GM20000 (cell line): ENCODE measurements around the gene STARD8.

Source experiments
- DNase-seq: peaks from one replicate; pipeline ENCODE4 v3.0.0; 2012; ENCODE audit warnings: low spot score
- TF ChIP-seq, protein P1 (sequence below): IDR thresholded peaks from 2 replicates; pipeline ENCODE4 v1.5.1; 2012; ENCODE audit warnings: mild to moderate bottlenecking, control low read depth; ENCODE audit errors: extremely low read depth, missing control alignments

Gene STARD8

DNA sequence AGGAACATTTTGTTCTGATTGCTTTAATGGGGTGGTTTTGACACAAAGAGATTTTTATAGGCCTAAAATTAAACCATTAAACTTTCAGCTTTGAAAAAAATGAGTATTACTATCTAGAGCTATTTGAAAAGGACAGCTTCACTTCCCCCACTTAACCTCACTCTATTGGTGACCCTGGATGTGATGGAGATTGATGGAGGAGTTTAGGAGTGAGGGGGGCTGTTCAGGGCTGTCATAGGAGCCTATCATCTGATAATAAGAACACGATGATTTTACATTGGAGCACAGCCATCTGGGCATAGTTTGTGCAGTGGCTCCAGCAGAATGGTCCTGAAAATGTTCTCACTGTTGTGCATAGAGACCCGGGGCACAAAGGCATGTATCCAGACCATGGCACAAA lies 110.3 kb downstream of the STARD8 start:
- DNase-seq = no peak
- TF ChIP-seq, protein P1, sequence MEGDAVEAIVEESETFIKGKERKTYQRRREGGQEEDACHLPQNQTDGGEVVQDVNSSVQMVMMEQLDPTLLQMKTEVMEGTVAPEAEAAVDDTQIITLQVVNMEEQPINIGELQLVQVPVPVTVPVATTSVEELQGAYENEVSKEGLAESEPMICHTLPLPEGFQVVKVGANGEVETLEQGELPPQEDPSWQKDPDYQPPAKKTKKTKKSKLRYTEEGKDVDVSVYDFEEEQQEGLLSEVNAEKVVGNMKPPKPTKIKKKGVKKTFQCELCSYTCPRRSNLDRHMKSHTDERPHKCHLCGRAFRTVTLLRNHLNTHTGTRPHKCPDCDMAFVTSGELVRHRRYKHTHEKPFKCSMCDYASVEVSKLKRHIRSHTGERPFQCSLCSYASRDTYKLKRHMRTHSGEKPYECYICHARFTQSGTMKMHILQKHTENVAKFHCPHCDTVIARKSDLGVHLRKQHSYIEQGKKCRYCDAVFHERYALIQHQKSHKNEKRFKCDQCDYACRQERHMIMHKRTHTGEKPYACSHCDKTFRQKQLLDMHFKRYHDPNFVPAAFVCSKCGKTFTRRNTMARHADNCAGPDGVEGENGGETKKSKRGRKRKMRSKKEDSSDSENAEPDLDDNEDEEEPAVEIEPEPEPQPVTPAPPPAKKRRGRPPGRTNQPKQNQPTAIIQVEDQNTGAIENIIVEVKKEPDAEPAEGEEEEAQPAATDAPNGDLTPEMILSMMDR = no peak

DNA sequence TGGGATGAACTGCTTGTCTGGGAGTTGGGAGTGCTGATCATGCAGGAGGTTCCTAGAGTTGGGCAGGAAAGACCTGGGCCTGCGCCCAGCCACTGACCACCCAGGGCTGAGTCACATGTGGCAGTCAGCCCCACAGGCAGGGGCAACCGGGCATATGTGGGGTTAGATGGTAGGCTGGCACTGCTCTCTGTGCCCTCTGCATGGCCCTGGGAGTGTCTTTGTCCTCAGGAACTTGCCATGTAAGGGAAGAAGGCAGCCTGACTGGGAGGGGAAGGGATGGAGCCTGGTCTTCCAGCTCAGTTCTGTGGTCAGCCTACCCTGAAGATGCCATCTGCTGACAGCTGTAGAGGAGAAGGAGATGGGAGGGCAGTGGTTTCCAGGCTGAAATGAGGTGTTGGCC lies 111.2 kb downstream of the STARD8 start:
- TF ChIP-seq, protein P1 = no peak
- DNase-seq = no peak

DNA sequence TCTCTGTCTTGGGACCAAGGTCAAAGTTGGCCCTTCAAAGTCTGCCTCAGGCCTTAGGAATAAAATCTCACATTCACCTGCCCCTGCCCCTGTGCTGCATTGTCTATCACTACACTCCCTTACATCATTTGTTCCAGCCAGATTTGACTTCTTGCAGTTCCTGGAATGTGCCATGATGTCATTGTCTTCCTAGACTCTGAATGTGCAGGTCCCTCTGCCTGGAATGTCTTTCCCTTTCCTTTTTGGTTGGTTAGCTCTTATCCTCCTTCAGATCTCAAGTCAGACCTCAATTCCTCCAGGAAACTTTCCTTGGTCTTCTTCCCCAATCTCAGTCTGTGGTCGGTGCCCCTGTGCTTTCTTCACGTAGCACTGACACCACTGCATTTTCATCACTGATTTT lies 113.6 kb downstream of the STARD8 start:
- TF ChIP-seq, protein P1 = no peak
- no peak for DNase-seq

DNA sequence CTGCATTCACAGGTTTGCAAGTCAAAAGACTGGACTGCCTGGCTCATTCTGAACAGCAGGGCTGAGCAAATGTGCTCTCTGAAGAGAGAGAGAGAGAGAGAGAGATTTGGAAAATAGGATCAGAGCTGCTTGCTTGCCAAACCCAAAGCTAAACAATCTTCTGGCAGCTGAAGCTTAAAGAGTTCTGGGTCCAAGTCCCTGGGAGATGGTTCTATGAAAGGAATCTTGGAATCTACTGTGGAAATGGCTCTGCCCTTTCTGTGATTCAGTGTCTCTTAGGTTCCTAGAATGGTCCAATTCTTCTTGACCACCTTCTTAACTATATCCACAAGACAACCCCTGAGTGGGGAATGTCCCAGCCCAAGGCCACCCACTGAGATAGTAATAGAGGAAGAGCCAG lies 115.3 kb downstream of the STARD8 start:
- DNase-seq = no peak
- TF ChIP-seq, protein P1 = no peak

DNA sequence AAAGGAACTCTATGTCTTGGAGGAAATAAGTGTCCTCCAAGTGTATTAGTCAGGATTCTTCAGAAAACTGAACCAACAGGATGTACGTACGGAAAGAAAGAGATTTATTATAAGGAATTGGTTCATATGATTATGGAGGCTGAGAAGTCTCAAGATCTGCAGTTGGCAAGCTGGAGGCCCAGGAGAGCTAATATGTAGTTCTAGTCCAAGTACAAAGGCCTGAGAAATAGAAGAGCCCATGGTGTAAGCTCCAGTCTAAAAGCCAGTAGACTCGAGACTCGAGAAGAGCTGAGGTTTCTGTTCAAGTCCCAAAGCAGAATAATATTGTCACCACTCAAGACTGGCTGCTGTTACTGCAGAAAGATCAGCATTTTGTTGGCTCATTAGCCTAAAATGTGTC lies 116.0 kb downstream of the STARD8 start:
- no peak for DNase-seq
- TF ChIP-seq, protein P1 = no peak
